ENCODE results near the gene RAPGEF4.
A peak's percentile ranks its signal among the peaks of the same experiment; 100 is the strongest.

The RAPGEF4 gene

GRCh38 chr2:172972005-172972619, 236.5 kb downstream of the RAPGEF4 start:
- no peak overlapping the region for H3K9ac ChIP-seq
- no peak for TF ChIP-seq Cebpa-rat (IDR thresholded peaks at IDR 0.05)
- no peak overlapping the region for H3K27ac ChIP-seq
- no peaks in the 10 kb centered on the region for H3K36me3 ChIP-seq
- H3K4me2 ChIP-seq: no peak overlapping the region
- peaks cover 0 to 11% (median 0%) of the 10 kb centered on the region in 10 experiments; a peak in 3 of 20 replicates for H3K4me1 ChIP-seq
- no peaks in the 10 kb centered on the region for H3K27me3 ChIP-seq
- H4K20me1 ChIP-seq: no peaks in the 10 kb centered on the region
- H3K4me3 ChIP-seq: no peak overlapping the region
- H3K9me3 ChIP-seq (replicated peaks in 1 of 11): no peaks in the 10 kb centered on the region

GRCh38 chr2:172974762-172975161, 239.1 kb downstream of the RAPGEF4 start:
- Histone ChIP-seq H3K9ac (no peak overlapping the region), H3K27ac (no peak overlapping the region), H3K36me3 (no peaks in the 10 kb centered on the region), H3K9me3 (replicated peaks in 1 of 11) (no peaks in the 10 kb centered on the region), H3K4me2 (no peak overlapping the region), H3K4me1 (peaks cover 0 to 19% (median 2%) of the 10 kb centered on the region in 10 experiments; a peak in 7 of 20 replicates), H3K27me3 (no peaks in the 10 kb centered on the region), H3K4me3 (no peak overlapping the region), H4K20me1 (no peaks in the 10 kb centered on the region)
- TF ChIP-seq Cebpa-rat (IDR thresholded peaks at IDR 0.05): no peak

GRCh38 chr2:172976116-172976515, 240.5 kb downstream of the RAPGEF4 start:
- TF ChIP-seq Cebpa-rat (IDR thresholded peaks at IDR 0.05): no peak
- Histone ChIP-seq H3K9me3 (replicated peaks in 1 of 11) (no peaks in the 10 kb centered on the region), H3K4me1 (peaks cover 0 to 19% (median 2%) of the 10 kb centered on the region in 10 experiments; a peak in 7 of 20 replicates), H3K9ac (no peak overlapping the region), H4K20me1 (no peaks in the 10 kb centered on the region), H3K36me3 (no peaks in the 10 kb centered on the region), H3K27me3 (no peaks in the 10 kb centered on the region), H3K4me2 (peak overlapping the region in 3 of 11 experiments; percentile 5 to 49 (median 49); a peak in 4 of 22 replicates), H3K4me3 (no peak overlapping the region), H3K27ac (no peak overlapping the region)

- Histone ChIP-seq H3K9ac (no peak overlapping the region), H3K4me1 (peaks cover 0 to 19% (median 2%) of the 10 kb centered on the region in 10 experiments; a peak in 7 of 20 replicates), H3K36me3 (no peaks in the 10 kb centered on the region), H3K27ac (no peak overlapping the region), H4K20me1 (no peaks in the 10 kb centered on the region), H3K4me2 (peak overlapping the region in 1 of 11 experiments; percentile 49; a peak in 2 of 22 replicates), H3K9me3 (replicated peaks in 1 of 11) (no peaks in the 10 kb centered on the region), H3K4me3 (no peak overlapping the region), H3K27me3 (no peaks in the 10 kb centered on the region)
- no peak for TF ChIP-seq Cebpa-rat (IDR thresholded peaks at IDR 0.05)
Measured at GRCh38 chr2:172976816-172977215, 241.2 kb downstream of the RAPGEF4 start.

GRCh38 chr2:172977270-172978062, 241.8 kb downstream of the RAPGEF4 start:
- H3K4me2 ChIP-seq: peak overlapping the region in 3 of 11 experiments; percentile 23 to 38 (median 26); a peak in 1 of 22 replicates
- no peaks in the 10 kb centered on the region for H3K27me3 ChIP-seq
- H4K20me1 ChIP-seq: no peaks in the 10 kb centered on the region
- no peak overlapping the region for H3K27ac ChIP-seq
- H3K9ac ChIP-seq: peak overlapping the region in 1 of 11 experiments; percentile 36; a peak in 1 of 22 replicates
- H3K9me3 ChIP-seq (replicated peaks in 1 of 11): no peaks in the 10 kb centered on the region
- no peaks in the 10 kb centered on the region for H3K36me3 ChIP-seq
- H3K4me3 ChIP-seq: no peak overlapping the region
- no peak for TF ChIP-seq Cebpa-rat (IDR thresholded peaks at IDR 0.05)
- H3K4me1 ChIP-seq: peaks cover 0 to 19% (median 2%) of the 10 kb centered on the region in 10 experiments; a peak in 7 of 20 replicates

GRCh38 chr2:172978063-172978383, 242.4 kb downstream of the RAPGEF4 start:
- Histone ChIP-seq H3K9me3 (replicated peaks in 1 of 11) (no peaks in the 10 kb centered on the region), H3K4me2 (peak overlapping the region in 4 of 11 experiments; percentile 23 to 38 (median 28); a peak in 2 of 22 replicates), H3K36me3 (no peaks in the 10 kb centered on the region), H3K4me3 (no peak overlapping the region), H3K27ac (0 out of 22 replicates have a peak overlapping the region, but pooled peaks of 1 of the 11 experiments have one; percentile 15), H3K27me3 (no peaks in the 10 kb centered on the region), H3K9ac (no peak overlapping the region), H4K20me1 (no peaks in the 10 kb centered on the region), H3K4me1 (peaks cover 0 to 19% (median 2%) of the 10 kb centered on the region in 10 experiments; a peak in 7 of 20 replicates)
- no peak for TF ChIP-seq Cebpa-rat (IDR thresholded peaks at IDR 0.05)

GRCh38 chr2:172985139-172985892, 249.7 kb downstream of the RAPGEF4 start:
- no peaks in the 10 kb centered on the region for H3K36me3 ChIP-seq
- peaks cover 0 to 17% (median 1%) of the 10 kb centered on the region in 10 experiments; a peak in 7 of 20 replicates for H3K4me1 ChIP-seq
- no peaks in the 10 kb centered on the region for H4K20me1 ChIP-seq
- H3K4me2 ChIP-seq: peak overlapping the region in 3 of 11 experiments; percentile 1 to 56 (median 7); a peak in 5 of 22 replicates
- TF ChIP-seq Cebpa-rat (IDR thresholded peaks at IDR 0.05): no peak
- H3K9ac ChIP-seq: no peak overlapping the region
- no peak overlapping the region for H3K27ac ChIP-seq
- no peaks in the 10 kb centered on the region for H3K27me3 ChIP-seq
- H3K9me3 ChIP-seq (replicated peaks in 1 of 11): no peaks in the 10 kb centered on the region
- no peak overlapping the region for H3K4me3 ChIP-seq

- no peaks in the 10 kb centered on the region for H3K27me3 ChIP-seq
- H3K4me2 ChIP-seq: peak overlapping the region in 3 of 11 experiments; percentile 7 to 56 (median 40); a peak in 4 of 22 replicates
- TF ChIP-seq Cebpa-rat (IDR thresholded peaks at IDR 0.05): no peak
- H4K20me1 ChIP-seq: no peaks in the 10 kb centered on the region
- no peaks in the 10 kb centered on the region for H3K9me3 ChIP-seq (replicated peaks in 1 of 11)
- no peak overlapping the region for H3K9ac ChIP-seq
- no peaks in the 10 kb centered on the region for H3K36me3 ChIP-seq
- peaks cover 0 to 17% (median 1%) of the 10 kb centered on the region in 10 experiments; a peak in 7 of 20 replicates for H3K4me1 ChIP-seq
- H3K4me3 ChIP-seq: no peak overlapping the region
- no peak overlapping the region for H3K27ac ChIP-seq
Measured at GRCh38 chr2:172986040-172986439, 250.4 kb downstream of the RAPGEF4 start.

GRCh38 chr2:172988728-172989127, 253.1 kb downstream of the RAPGEF4 start:
- H4K20me1 ChIP-seq: no peaks in the 10 kb centered on the region
- no peak for TF ChIP-seq Cebpa-rat (IDR thresholded peaks at IDR 0.05)

More at GRCh38 chr2:172988728-172989127, 253.1 kb downstream of the RAPGEF4 start:
- Histone ChIP-seq H3K4me2 (no peak overlapping the region), H3K4me1 (peaks cover 0 to 17% (median 1%) of the 10 kb centered on the region in 10 experiments; a peak in 7 of 20 replicates), H3K9me3 (replicated peaks in 1 of 11) (no peaks in the 10 kb centered on the region), H3K36me3 (no peaks in the 10 kb centered on the region), H3K9ac (no peak overlapping the region), H3K4me3 (no peak overlapping the region), H3K27me3 (no peaks in the 10 kb centered on the region), H3K27ac (no peak overlapping the region)

Measured in BLaER1 treated with 17β-estradiol and CSF1 and Interleukin-3, amounts not matched to agents 10 nM and 100 nM (cell line).